GM12891 (cell line): ENCODE data around the gene PVR.
A peak's percentile ranks its signal among the peaks of the same experiment; 100 is the strongest.

Source experiments
- DNase-seq: peaks from one replicate; pipeline ENCODE4 v3.0.0; 2011; ENCODE audit warnings: low spot score; ENCODE audit not compliant: insufficient read length
- FAIRE-seq: peaks from 2 replicates; lab custom pipeline; 2011; peaks lifted over from hg19 to GRCh38; lab: Jason Lieb, UNC
- PAX5 ChIP-seq: IDR thresholded peaks from 2 replicates; pipeline ENCODE4 v1.6.1; 2011; ENCODE audit warnings: low read length, moderate library complexity, mild to moderate bottlenecking; ENCODE audit not compliant: insufficient read depth, severe bottlenecking
- POLR2A ChIP-seq: IDR thresholded peaks from 2 replicates; pipeline ENCODE4 v1.6.1; 2011; ENCODE audit warnings: low read depth, low read length, control low read depth
- POLR2AphosphoS5 ChIP-seq: IDR thresholded peaks from 2 replicates; pipeline ENCODE4 v1.6.1; 2011; ENCODE audit warnings: low read depth, low read length, control low read depth
- POU2F2 ChIP-seq: IDR thresholded peaks from 2 replicates; pipeline ENCODE4 v1.6.1; 2011; ENCODE audit warnings: low read depth, mild to moderate bottlenecking, control low read depth, low read length, moderate library complexity
- SPI1 ChIP-seq: IDR thresholded peaks from 2 replicates; pipeline ENCODE4 v1.6.1; 2011; ENCODE audit warnings: low read depth, low read length, control low read depth
- TAF1 ChIP-seq: IDR thresholded peaks from 2 replicates; pipeline ENCODE4 v1.6.1; 2011; ENCODE audit warnings: low read depth, low read length, control low read depth

PVR gene

DNA sequence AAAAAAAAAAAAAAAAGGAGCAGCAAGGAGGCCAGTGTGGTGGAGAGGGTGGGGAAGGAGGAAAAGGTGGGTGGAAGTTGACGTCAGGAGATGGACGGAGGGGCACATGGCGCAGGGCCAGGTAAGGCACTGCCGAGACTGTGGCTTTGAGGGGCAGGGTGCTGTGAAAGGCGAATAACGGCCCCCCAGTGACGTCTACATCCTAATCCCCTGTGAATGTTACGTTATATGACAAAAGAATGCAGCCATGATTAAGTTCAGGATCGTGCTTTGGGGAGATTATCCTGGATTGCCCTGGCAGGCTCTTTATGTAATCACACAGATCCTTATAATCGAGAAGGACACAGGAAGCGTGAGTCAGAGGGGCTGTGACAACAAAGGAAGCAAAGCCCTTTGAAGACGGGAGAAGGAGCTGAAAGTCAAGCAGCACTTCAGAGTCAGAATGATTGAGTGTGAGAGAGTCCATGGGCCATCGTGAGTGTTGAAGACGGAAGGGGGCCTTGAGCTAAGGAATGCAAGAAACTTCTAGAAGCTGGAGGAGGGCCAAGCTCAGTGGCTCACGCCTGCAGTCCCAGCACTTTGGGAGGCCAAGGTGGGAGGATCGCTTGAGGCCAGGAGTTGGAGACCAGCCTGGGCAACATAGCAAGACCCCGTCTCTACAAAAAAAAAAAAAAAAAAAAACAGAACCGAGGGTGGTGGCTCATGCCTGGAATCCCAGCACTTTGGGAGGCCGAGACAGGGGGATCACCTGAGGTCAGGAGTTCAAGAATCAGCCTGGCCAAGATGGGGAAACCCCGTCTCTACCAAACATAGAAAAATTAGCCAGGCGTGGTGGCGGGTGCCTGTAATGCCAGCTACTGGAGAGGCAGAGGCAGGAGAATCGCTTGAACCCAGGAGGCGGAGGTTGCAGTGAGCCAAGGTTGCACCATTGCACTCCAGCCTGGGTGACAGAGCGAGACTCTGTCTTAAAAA is 41.5 kb downstream of the PVR start:
- no peak for TF ChIP-seq TAF1
- no peak for TF ChIP-seq PAX5
- TF ChIP-seq POU2F2 = no peak
- no peak for TF ChIP-seq POLR2AphosphoS5
- TF ChIP-seq SPI1 = no peak
- no peak for TF ChIP-seq POLR2A
- DNase-seq = no peak
- FAIRE-seq = no peak

DNA sequence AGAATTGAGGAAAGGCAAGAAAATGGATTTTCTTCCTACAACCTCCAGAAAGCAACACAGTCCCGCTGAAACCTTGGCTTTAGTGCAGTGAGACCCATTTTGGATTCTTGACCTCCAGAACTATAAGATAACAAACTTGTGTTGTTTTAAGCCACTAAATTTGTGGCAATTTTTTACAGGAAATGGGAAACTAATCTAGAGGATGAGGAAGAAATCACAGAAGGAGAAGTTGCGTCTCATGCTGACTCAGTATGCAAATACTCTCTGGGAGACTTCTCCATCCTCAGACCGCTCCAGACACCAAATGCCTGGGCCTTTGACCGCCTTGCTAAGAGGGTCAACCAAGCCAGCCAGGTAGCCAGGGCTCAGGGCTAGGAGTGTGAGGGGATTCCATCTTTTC is 42.2 kb downstream of the PVR start:
- peak; percentile 90; the same call in 1 of the 2 replicates for TF ChIP-seq POU2F2
- TF ChIP-seq SPI1 = peak; percentile 26; the same call in 1 of the 2 replicates
- TF ChIP-seq TAF1 = no peak
- DNase-seq (no peak), FAIRE-seq (no peak)

DNA sequence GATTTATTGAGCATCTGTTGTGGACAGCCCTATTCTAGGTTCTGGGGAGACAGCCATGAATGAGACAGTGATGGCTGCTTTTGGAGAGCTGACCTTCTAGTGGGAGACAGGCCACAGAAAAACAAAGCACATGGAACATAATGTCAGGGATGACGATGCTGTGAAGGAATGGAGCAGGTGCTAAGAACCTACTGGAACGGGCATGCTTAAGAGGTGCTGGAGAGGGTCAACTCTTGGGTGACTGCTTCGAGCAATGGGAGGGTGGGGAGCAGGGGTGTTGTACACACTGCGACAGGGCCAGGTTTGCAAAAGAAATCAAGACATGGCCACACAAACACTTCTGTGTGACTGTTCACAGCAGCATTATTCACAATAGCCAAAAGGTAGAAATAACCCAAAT is 43.2 kb downstream of the PVR start:
- FAIRE-seq (no peak), DNase-seq (no peak)
- TF ChIP-seq SPI1 = no peak
- TF ChIP-seq POLR2AphosphoS5 = no peak

DNA sequence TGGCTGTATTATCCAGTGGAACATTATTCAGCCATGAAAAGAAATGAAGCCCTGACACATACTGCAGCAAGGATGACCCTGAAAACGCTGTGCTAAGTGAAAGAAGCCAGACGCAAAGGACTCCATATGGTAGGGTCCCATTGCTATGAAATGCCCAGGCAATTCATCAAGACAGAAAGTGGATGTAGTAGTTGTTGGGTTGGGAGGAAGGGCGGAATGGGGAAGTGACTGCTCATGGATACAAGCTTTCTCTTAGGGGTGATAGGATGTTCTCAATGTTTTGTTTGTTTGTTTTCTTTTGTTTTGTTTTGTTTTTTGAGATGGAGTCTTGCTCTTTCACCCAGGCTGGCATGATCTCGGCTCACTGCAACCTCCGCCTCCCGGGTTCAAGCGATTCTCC is 44.2 kb downstream of the PVR start:
- no peak for TF ChIP-seq SPI1
- TF ChIP-seq PAX5 = no peak
- TF ChIP-seq POU2F2 = no peak
- FAIRE-seq = no peak
- DNase-seq = no peak

DNA sequence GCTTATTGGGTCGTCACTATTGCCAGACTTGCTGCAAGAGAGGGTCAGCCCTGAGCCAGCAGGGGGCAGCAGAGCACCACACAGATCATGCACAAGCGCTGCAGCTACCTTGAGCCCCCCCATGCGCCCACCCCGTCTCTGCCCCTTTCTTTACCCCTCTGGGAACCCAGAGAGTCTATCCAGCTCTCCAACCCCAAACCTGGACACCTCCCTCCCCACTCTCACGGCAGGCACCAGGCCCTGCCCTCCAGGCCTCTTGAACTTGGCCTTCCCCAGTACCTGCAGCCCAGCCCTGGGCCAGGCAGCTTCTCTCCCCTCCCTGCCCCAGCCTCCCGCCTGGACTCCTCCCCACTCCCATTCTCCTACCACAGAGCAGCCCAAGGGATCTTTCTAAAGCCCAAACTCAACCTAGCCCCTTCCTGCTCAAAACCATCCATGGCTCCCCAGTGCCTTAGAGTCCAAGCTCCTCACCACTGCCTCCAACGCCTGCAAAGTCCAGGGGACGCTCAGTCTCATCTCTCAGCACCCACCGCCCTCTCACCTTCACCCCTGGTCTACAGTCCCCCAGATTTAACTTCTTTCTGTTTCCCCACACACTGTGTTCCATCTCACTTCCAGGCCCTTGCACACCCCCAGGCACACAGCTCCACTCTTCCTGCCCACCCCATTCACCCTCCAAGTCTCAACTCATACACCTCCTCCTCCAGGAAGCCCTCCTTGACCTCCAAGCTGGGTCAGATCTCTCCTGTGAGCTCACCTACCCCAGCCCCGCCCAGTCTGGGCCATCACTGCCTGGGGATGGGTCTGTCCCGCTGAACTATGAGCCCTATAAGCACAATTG is 45.8 kb downstream of the PVR start:
- FAIRE-seq = peak; percentile 76
- TF ChIP-seq SPI1 (no peak), POLR2A (no peak), POLR2AphosphoS5 (no peak)
- DNase-seq = no peak

DNA sequence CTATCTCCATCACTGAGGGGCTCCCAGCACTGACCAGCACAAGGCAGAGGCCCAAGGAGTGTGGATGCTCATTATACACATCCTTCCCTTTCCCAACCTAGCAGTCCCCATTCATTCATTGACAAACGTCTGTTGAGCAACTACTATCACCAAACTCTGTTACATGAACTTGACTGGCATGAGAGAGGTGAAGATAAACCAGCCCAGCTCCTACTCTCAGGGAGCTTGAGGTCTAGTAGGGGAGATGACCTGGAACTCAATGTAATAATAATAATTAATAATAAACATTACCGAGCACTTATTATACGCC is 46.4 kb downstream of the PVR start:
- FAIRE-seq (no peak), DNase-seq (no peak)
- TF ChIP-seq SPI1 = no peak
- no peak for TF ChIP-seq TAF1
- TF ChIP-seq PAX5 = no peak
- no peak for TF ChIP-seq POLR2A
- no peak for TF ChIP-seq POU2F2
- TF ChIP-seq POLR2AphosphoS5 = no peak

DNA sequence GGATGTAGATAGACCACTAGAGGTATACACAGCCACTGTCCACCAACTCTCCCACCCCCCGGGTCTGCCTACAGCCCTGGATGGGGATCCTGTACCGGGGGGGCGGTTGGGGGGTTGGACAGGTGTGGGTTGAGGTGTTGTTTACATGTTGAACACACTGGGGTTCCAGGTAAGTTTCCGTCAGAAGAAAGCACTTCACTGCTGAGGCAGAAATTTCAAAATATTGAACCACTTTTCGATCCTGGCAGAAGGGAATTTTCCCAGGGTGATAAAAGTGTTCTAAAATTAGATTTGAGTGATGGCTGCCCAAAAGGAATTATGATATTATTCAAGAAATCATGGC is 48.6 kb downstream of the PVR start:
- no peak for TF ChIP-seq TAF1
- no peak for TF ChIP-seq POLR2A
- TF ChIP-seq PAX5 = no peak
- no peak for TF ChIP-seq POU2F2
- no peak for TF ChIP-seq POLR2AphosphoS5
- TF ChIP-seq SPI1 = no peak
- DNase-seq (no peak), FAIRE-seq (no peak)

DNA sequence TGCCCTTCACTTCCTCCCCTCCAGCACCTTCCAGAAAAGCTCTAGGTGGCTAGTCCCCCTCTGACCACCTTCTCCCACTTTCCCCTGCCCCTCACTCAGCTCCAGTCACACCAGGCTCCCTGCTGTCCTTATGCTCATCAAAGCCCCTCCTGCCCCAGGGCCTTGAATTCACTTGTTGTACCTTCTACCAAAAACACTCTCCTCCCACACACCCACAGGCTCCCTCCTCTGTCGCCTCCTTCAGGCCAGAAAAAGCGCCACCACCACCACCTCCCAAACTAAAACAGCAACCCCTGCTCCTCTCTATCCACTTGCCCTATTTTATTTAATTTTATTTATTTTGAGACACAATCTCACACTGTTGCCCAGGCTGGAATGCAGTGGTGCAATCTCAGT is 50.5 kb downstream of the PVR start:
- TF ChIP-seq POLR2A = no peak
- TF ChIP-seq SPI1 = no peak
- no peak for TF ChIP-seq PAX5
- TF ChIP-seq POU2F2 = no peak
- no peak for TF ChIP-seq POLR2AphosphoS5
- TF ChIP-seq TAF1 = no peak
- FAIRE-seq = no peak
- DNase-seq = no peak

DNA sequence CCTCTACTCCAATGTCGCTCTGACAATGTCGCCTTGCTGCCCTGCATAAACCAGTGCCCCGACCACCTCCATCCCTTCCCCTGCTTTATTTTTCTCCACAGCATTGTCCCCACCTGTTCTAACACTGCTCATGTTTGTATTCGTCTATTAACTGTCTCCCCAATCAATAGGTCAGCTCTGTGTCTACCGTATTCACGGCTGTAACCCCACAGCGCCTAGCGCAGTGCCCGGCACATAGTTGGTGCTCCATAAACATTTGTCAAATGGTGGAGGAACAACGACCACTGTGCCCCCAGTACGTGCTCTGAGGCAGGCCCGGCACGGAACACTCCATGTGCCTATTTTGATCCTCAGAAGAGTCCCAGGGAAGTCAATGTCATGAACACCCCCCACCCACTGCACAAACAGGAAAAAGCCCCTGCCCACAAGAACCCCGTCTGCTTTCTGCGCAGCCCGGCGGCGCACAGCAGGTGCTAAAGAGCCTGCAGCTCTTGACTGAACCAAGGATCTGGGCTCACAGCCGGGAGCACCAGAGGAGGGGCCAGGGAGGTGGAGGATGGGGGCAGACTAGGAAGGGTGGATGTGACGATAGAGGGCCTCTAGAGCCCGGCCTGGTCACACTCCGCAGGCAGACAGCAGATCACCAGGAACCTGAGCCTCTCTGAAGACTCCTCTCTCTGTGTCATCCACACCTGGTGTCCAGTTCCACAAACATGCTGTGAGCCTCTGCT is 53.4 kb downstream of the PVR start:
- FAIRE-seq (no peak), DNase-seq (no peak)
- TF ChIP-seq POLR2AphosphoS5 (no peak), SPI1 (no peak), POU2F2 (no peak), TAF1 (no peak), POLR2A (no peak), PAX5 (no peak)

DNA sequence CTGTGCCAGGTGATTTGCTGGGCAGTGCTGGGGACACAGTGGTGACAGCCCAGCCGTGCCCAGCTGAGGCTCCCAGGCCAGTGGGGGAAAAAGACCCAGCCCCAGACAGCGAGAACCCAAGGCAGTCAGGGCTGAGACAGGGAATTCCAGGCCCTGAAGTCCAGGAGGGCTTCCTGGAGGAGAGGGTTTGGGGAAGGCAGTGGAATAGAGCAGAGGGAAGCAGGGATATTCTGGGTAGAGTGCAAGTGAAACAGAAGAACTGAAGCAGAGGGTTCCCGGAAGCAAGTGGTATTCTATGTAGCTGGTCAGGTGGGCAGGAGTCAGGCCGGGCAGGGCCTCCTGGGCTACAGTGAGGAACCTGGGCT is 53.9 kb downstream of the PVR start:
- FAIRE-seq (no peak), DNase-seq (no peak)
- TF ChIP-seq TAF1 = no peak
- no peak for TF ChIP-seq POU2F2
- TF ChIP-seq PAX5 = no peak
